Activated naive CD4-positive, alpha-beta T cell treated with anti-CD3 and anti-CD28 coated beads, Interleukin-2, amount 50 U/mL, for 24 hours (primary cell): ENCODE measurements around the gene EXOSC1.

ENCODE experiments used
- H3K27ac Mint-ChIP-seq: one replicate; pipeline ENCODE4 v1.8.0; 2021; ENCODE audit warnings: mild to moderate bottlenecking, mixed read lengths
- H3K27me3 Mint-ChIP-seq: one replicate; pipeline ENCODE4 v1.8.0; 2021; ENCODE audit warnings: mixed read lengths
- H3K36me3 Mint-ChIP-seq: one replicate; pipeline ENCODE4 v1.8.0; 2021; ENCODE audit warnings: mixed read lengths
- H3K4me1 Mint-ChIP-seq: one replicate; pipeline ENCODE4 v1.8.0; 2021; ENCODE audit warnings: mixed read lengths
- H3K4me3 Mint-ChIP-seq: one replicate; pipeline ENCODE4 v1.8.0; 2021; ENCODE audit warnings: mild to moderate bottlenecking, mixed read lengths
- H3K9me3 Mint-ChIP-seq: one replicate; pipeline ENCODE4 v1.8.0; 2021; ENCODE audit warnings: mixed read lengths

EXOSC1 gene

DNA sequence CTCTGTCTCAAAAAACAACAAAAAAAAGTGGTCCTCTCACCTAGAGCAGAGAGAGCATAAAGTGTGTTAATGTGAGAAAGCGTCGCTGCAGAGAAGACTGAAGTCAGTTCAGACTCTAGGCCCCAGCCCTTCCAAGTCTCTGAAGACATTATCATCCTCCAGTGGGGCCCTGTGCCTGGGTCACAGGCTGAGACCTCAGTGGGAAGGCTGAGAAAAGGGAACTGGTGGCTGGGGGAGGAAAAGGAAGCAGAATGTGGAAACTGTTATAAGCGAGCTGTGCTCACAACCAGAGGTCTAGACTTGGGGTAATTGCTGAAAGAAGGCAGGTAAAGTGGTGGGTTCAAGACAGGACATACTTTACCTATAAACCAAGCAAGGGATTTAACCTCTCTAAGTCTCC, 39.7 kb downstream of the EXOSC1 start:
- peaks cover 14% of the 10 kb centered on the region for H3K4me1 Mint-ChIP-seq
- no peak overlapping the region for H3K27ac Mint-ChIP-seq
- H3K4me3 Mint-ChIP-seq: no peak overlapping the region
- no peaks in the 10 kb centered on the region for H3K27me3 Mint-ChIP-seq
- no peaks in the 10 kb centered on the region for H3K9me3 Mint-ChIP-seq
- no peaks in the 10 kb centered on the region for H3K36me3 Mint-ChIP-seq

DNA sequence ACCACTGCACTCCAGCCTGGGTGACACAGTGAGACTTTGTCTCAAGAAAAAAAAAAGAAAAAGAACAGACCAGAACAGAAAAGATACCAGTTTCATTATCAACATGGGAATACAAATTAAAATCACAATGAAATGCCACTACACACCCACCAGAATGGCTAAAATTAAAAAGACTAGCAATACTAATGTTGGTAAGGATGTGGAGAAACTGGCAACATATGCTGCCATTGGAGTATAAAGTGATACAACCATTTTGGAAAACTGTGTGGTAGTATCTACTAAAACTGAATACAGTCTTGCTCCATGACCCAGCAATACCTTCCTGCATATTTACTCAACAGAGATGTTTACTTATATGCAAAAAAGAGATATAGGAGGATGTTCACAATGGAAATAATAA, 41.8 kb downstream of the EXOSC1 start:
- no peaks in the 10 kb centered on the region for H3K9me3 Mint-ChIP-seq
- no peak overlapping the region for H3K27ac Mint-ChIP-seq
- H3K4me1 Mint-ChIP-seq: peaks cover 16% of the 10 kb centered on the region
- H3K27me3 Mint-ChIP-seq: no peaks in the 10 kb centered on the region
- no peak overlapping the region for H3K4me3 Mint-ChIP-seq
- H3K36me3 Mint-ChIP-seq: peaks cover 3% of the 10 kb centered on the region

DNA sequence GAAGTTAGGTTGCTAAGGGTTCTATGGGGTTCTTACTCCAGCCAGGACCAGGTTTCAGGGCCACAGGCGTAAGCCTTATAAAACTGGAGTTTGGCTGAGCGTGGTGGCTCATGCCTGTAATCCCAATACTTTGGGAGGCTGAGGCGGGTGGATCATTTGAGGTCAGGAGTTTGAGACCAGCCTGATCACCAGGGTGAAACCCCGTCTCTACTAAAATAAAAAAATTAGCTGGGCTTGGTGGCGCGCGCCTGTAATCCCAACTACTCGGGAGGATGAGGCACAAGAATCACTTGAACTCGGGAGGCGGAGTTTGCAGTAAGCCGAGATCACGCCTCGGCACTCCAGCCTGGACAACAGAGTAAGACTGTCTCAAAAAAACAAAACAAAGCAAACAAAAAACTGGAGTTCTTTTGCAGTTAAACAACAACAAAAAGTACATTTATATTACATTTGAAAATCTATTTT, 44.3 kb downstream of the EXOSC1 start:
- no peaks in the 10 kb centered on the region for H3K27me3 Mint-ChIP-seq
- H3K4me3 Mint-ChIP-seq: peak overlapping the region; percentile 93
- peak overlapping the region; percentile 94 for H3K27ac Mint-ChIP-seq
- peaks cover 7% of the 10 kb centered on the region for H3K4me1 Mint-ChIP-seq
- H3K9me3 Mint-ChIP-seq: no peaks in the 10 kb centered on the region
- H3K36me3 Mint-ChIP-seq: peaks cover 5% of the 10 kb centered on the region

- Mint-ChIP-seq H3K9me3 (no peaks in the 10 kb centered on the region), H3K27me3 (no peaks in the 10 kb centered on the region), H3K4me1 (peaks cover 7% of the 10 kb centered on the region), H3K27ac (peak within 1 kb of the TSS; percentile 94), H3K36me3 (peaks cover 10% of the 10 kb centered on the region), H3K4me3 (peak within 1 kb of the TSS; percentile 93)
These were observed 44.9 kb downstream of the EXOSC1 start, which contains the start of gene RRP12 for GRCh38 chr10:97400665-97401454. RRP12 (minus strand) TSS chr10:97401340; CDS start chr10:97401231, 109 bp downstream.

- Mint-ChIP-seq H3K4me3 (peak overlapping the region; percentile 93), H3K4me1 (peaks cover 7% of the 10 kb centered on the region), H3K36me3 (peaks cover 11% of the 10 kb centered on the region), H3K9me3 (no peaks in the 10 kb centered on the region), H3K27ac (peak overlapping the region; percentile 94), H3K27me3 (no peaks in the 10 kb centered on the region)
These were observed 45.8 kb downstream of the EXOSC1 start for GRCh38 chr10:97399843-97400545.

DNA sequence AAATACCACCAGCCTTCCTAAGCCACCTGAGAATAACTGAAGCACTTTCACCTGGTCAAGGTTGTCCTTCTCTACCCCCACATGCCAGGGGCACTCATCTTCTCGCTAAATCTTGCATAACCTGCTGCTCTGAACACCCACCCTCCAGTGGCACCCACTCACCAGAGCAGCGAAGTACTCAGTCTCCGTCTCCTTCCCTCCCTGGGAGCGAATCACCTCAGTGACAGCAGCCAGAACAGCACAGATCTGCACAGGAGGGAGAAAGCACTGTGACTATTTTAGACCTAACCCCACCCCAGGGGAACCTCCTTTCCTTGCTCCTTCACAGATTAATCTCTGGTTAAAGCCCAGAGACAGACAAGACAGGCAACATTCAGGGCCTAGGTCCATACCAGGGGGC, 49.8 kb downstream of the EXOSC1 start:
- H3K36me3 Mint-ChIP-seq: peaks cover 15% of the 10 kb centered on the region
- H3K4me3 Mint-ChIP-seq: no peak overlapping the region
- no peaks in the 10 kb centered on the region for H3K27me3 Mint-ChIP-seq
- H3K27ac Mint-ChIP-seq: no peak overlapping the region
- H3K9me3 Mint-ChIP-seq: no peaks in the 10 kb centered on the region
- peaks cover 5% of the 10 kb centered on the region for H3K4me1 Mint-ChIP-seq

GRCh38 chr10:97393034-97393573, 52.7 kb downstream of the EXOSC1 start:
- Mint-ChIP-seq H3K27me3 (no peaks in the 10 kb centered on the region), H3K9me3 (no peaks in the 10 kb centered on the region), H3K4me3 (no peak overlapping the region), H3K27ac (no peak overlapping the region), H3K4me1 (peaks cover 4% of the 10 kb centered on the region), H3K36me3 (peaks cover 18% of the 10 kb centered on the region)

- H3K36me3 Mint-ChIP-seq: peaks cover 12% of the 10 kb centered on the region
- no peaks in the 10 kb centered on the region for H3K27me3 Mint-ChIP-seq
- H3K9me3 Mint-ChIP-seq: no peaks in the 10 kb centered on the region
- no peak overlapping the region for H3K4me3 Mint-ChIP-seq
- peaks cover 4% of the 10 kb centered on the region for H3K4me1 Mint-ChIP-seq
- H3K27ac Mint-ChIP-seq: no peak overlapping the region
These were observed 55.7 kb downstream of the EXOSC1 start for GRCh38 chr10:97390091-97390490.

DNA sequence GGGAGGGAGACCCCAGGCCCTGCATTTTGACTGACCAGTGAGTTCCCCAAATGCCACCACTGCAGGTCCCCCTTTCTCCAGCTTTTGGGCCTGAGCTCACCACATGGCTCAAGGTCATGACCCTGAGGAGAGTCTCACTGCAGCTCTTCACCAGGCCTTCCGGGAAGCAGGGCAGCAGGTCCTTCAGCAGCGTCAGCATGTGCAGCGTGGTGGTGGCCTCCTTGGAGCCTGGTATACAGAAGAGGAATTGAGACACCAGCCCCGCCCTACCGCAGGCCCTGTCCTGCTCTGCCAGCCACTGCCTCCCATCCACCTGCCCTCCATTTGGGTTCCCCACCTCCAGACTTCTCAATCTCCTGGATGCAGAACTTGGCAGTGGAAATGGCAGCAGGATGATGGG, 57.7 kb downstream of the EXOSC1 start:
- H3K27ac Mint-ChIP-seq: no peak overlapping the region
- peaks cover 10% of the 10 kb centered on the region for H3K36me3 Mint-ChIP-seq
- no peaks in the 10 kb centered on the region for H3K27me3 Mint-ChIP-seq
- H3K9me3 Mint-ChIP-seq: no peaks in the 10 kb centered on the region
- no peak overlapping the region for H3K4me3 Mint-ChIP-seq
- H3K4me1 Mint-ChIP-seq: peaks cover 2% of the 10 kb centered on the region
